Upper lobe of right lung (tissue), 1 donor: ENCODE measurements around the gene DCD. TPM values are rescaled to one million over a fixed set of nuclear protein-coding genes. Genes with fewer than 3 reads are reported as not detected.
A peak's percentile ranks its signal among the peaks of the same experiment; 100 is the strongest.

ENCODE experiments used
- ATAC-seq: fragments of 200-7000 bp; cut with Tn5 transposase; one replicate; pipeline ENCODE4 v1.9.1; 2020; ENCODE audit warnings: mild to moderate bottlenecking, moderate library complexity
- DNase-seq: peaks from one replicate; pipeline ENCODE4 v3.0.0-alpha.2; 2020
- H3K27ac ChIP-seq: fragments of 200-600 bp; one replicate; pipeline ENCODE4 v1.8.0; 2022
- H3K27me3 ChIP-seq: fragments of 200-600 bp; one replicate; pipeline ENCODE4 v1.8.0; 2022; ENCODE audit warnings: mild to moderate bottlenecking
- H3K36me3 ChIP-seq: fragments of 200-600 bp; one replicate; pipeline ENCODE4 v1.8.0; 2022
- H3K4me1 ChIP-seq: fragments of 200-600 bp; one replicate; pipeline ENCODE4 v1.8.0; 2022
- H3K4me3 ChIP-seq: fragments of 200-600 bp; one replicate; pipeline ENCODE4 v1.8.0; 2022; ENCODE audit warnings: mild to moderate bottlenecking
- H3K9me3 ChIP-seq: fragments of 200-600 bp; one replicate; pipeline ENCODE4 v1.8.0; 2022
- intact Hi-C: fragments of 100-400 bp; cut with DNase I; formaldehyde crosslinking; loops from one replicate; pipeline ENCODE4 v1.11.0; 2022
- total RNA-seq: library from RNA; stranded (reverse); fragmentation: NEBNext Ultra II Directional; extraction: Animal tissue kit (Norgen Biotek cat#: 25700); gene quantifications from one replicate; pipeline ENCODE4 v1.2.1, GENCODE V29; 2021
- TF ChIP-seq, protein P1 (sequence below): fragments of 200-600 bp; IDR thresholded peaks from one replicate; pipeline ENCODE4 v1.8.0; 2022; ENCODE audit warnings: antibody characterized with exemption
- donor health status: DM: no; HTN: yes; CAD: no; lungs with severe emphysema.

DCD gene
- total RNA-seq, 1 donor from 2014 or later: not detected

DNA sequence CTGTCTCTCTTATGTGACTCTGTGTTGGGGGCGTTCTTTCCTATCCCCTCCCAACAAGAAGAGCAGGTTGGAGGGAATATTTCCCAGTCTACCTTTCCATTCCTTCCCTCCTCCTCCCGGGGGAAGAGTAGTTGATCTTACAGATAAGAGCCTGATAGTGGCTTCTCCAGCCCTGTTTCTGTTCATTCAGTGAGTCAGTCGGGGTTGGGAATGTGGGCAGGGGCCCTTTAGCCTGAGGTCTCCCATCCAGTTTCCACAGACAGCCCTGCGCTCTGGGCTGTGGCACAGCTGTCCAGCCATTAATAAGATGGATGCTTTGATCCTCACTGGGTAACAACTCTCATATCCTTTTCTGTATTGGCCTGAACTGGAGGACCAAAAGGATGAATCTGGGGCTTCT, 41.6 kb downstream of the DCD start:
- Histone ChIP-seq H3K36me3 (no peaks in the 10 kb centered on the region), H3K9me3 (no peaks in the 10 kb centered on the region), H3K27ac (no peak overlapping the region), H3K27me3 (no peaks in the 10 kb centered on the region), H3K4me3 (no peak overlapping the region), H3K4me1 (no peaks in the 10 kb centered on the region)
- TF ChIP-seq, protein P1, sequence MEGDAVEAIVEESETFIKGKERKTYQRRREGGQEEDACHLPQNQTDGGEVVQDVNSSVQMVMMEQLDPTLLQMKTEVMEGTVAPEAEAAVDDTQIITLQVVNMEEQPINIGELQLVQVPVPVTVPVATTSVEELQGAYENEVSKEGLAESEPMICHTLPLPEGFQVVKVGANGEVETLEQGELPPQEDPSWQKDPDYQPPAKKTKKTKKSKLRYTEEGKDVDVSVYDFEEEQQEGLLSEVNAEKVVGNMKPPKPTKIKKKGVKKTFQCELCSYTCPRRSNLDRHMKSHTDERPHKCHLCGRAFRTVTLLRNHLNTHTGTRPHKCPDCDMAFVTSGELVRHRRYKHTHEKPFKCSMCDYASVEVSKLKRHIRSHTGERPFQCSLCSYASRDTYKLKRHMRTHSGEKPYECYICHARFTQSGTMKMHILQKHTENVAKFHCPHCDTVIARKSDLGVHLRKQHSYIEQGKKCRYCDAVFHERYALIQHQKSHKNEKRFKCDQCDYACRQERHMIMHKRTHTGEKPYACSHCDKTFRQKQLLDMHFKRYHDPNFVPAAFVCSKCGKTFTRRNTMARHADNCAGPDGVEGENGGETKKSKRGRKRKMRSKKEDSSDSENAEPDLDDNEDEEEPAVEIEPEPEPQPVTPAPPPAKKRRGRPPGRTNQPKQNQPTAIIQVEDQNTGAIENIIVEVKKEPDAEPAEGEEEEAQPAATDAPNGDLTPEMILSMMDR: no peak
- intact Hi-C loops: no loop called here
- ATAC-seq (no peak), DNase-seq (no peak)

DNA sequence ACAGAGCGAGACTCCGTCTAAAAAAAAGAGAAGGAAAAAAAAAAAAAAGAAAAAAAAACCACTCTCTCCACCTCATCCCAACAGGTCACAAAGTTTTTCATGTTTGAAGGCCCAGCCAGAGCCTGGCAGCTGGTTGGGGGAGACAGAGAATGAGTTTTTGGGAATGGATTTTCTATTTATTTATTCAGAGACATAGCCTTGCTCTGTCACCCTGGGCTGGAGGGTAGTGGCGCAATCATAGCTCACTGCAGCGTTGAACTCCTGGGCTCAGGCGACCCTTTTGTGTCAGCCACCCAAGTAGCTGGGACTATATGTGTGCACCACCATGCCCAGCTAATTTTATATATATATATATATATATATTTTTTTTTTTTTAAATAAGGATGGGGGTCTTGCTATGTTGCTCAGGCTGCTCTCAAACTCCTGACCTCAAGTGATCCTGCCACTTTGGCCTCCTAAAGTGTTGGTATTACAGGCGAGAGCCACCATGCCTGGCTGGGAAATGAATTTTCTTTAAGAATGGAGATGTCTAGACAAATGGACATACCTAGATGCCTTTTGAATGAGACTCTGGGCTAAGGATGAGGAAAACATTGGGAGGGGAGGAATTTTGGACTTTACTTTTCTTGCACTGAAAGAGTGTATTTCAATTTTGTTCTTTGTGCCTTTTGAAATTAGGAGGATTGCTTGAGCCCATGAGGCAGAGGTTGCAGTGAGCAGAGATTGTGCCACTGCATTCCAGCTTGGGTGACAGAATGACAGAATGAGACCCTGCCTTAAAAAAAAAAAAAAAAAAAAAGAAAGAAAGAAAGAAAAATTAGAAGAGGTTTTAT, 42.8 kb downstream of the DCD start:
- Histone ChIP-seq H3K27ac (no peak overlapping the region), H3K4me1 (no peaks in the 10 kb centered on the region), H3K36me3 (no peaks in the 10 kb centered on the region), H3K4me3 (no peak overlapping the region), H3K27me3 (no peaks in the 10 kb centered on the region), H3K9me3 (no peaks in the 10 kb centered on the region)
- intact Hi-C loops: no loop called here
- ATAC-seq (no peak), DNase-seq (no peak)
- TF ChIP-seq, protein P1: no peak

DNA sequence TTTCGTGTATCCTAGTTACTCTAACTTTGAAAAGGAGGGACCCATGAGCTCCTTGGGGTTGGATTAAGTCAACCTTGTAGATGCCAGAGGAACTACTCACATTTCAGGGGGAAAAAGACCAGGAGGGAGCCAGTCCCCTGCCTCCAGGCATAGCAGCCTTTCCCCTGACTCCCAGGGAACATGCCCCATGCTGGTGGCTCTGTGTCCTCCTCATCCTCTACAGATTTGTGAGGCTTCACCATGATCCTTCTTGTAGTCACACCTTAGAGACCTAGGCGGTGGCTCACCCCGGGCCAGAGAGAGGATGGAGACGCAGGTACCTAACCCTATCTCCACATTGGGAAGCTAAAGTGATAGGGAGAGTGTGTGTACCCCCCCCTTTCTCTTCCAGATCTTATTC, 43.7 kb downstream of the DCD start:
- DNase-seq (no peak), ATAC-seq (no peak)
- TF ChIP-seq, protein P1: no peak
- H3K4me1 ChIP-seq: no peaks in the 10 kb centered on the region
- no peaks in the 10 kb centered on the region for H3K27me3 ChIP-seq
- no peaks in the 10 kb centered on the region for H3K36me3 ChIP-seq
- no peak overlapping the region for H3K4me3 ChIP-seq
- intact Hi-C loops: no loop called here
- no peaks in the 10 kb centered on the region for H3K9me3 ChIP-seq
- H3K27ac ChIP-seq: no peak overlapping the region

DNA sequence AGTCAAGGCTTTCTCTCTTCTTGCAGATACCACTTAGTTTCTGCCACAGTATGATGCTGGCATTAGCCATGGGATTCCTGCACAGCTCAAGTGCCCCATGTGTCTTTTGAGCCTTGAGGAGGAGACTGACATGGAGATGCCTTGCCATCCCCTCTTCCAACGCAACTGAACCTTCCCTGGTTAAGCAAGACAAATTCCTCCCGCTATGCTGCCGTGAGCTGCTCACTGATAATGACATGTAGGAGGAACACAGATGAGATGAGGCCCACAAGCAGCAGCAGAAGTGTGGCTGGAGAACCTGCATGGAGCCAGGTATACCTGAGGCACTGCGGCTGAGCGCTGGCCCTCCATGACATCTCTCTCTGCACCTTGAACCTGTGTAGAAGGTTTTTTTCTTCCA, 44.3 kb downstream of the DCD start:
- intact Hi-C loops: no loop called here
- Histone ChIP-seq H3K27me3 (no peaks in the 10 kb centered on the region), H3K4me1 (no peaks in the 10 kb centered on the region), H3K36me3 (no peaks in the 10 kb centered on the region), H3K4me3 (no peak overlapping the region), H3K27ac (no peak overlapping the region), H3K9me3 (no peaks in the 10 kb centered on the region)
- ATAC-seq: no peak
- no peak for DNase-seq
- TF ChIP-seq, protein P1: no peak

DNA sequence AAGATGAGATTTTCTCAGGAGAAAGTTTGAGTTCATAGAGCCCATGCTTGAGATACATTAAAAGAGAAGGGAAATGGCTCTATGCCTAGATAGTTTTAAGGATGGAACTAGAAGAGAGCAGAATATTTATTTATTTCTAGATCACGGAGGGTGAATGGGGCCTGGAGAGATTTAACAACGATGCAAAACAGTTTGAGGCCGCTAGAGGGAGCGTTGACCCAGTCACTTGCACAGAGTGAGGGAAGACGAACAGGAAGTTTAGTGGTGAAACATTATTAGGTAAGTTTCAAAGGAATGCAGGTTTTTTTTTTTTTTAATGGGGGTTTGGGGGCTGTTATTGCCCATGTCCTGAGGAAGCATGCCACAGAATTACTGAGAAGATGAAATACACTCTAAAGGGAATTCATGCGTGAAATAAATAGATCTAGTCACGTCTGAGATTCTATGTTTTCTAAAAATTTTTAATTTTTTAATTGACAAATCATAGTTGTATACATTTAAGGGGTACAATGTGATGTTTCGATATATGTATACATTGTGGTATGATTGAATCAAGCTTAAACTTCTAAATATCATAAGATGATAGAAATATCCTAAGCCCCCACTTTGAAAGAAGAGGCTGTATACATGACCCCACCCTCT, 44.9 kb downstream of the DCD start:
- Histone ChIP-seq H3K9me3 (no peaks in the 10 kb centered on the region), H3K27me3 (no peaks in the 10 kb centered on the region), H3K4me3 (no peak overlapping the region), H3K36me3 (no peaks in the 10 kb centered on the region), H3K4me1 (no peaks in the 10 kb centered on the region), H3K27ac (no peak overlapping the region)
- DNase-seq (no peak), ATAC-seq (peak; percentile 90)
- TF ChIP-seq, protein P1: peak; percentile 73
- intact Hi-C loops: no loop called here
